ENCODE data around the gene NFIA.

- TF ChIP-seq EZH2 (IDR thresholded peaks at IDR 0.05) (no peak), POLR2AphosphoS5 (IDR thresholded peaks at IDR 0.05; ENCODE audit: borderline replicate concordance, low read depth, low read length) (no peak), FOXP2 (optimal IDR thresholded peaks at IDR 0.05; ENCODE audit: control extremely low read depth, extremely low read length, insufficient read depth) (no peak)
These were observed 159.6 kb downstream of the NFIA start for GRCh38 chr1:61241973-61242381.
